GM19351 (cell line): ENCODE data around the gene PCSK7.

Source experiments
- ATAC-seq: cut with Tn5 transposase; IDR thresholded peaks from one replicate; pipeline ENCODE4 v1.9.1; 2021; ENCODE audit warnings: mild to moderate bottlenecking, moderate library complexity; ENCODE audit not compliant: unreplicated experiment

PCSK7 gene

GRCh38 chr11:117232092-117232878 is 412 bp upstream of the PCSK7 start, which contains the start of gene RNF214:
RNF214 (plus strand) TSS chr11:117232671; CDS start chr11:117234273, 1,602 bp downstream.
- ATAC-seq, result peak; percentile 73

GRCh38 chr11:117230999-117231841 is 653 bp downstream of the PCSK7 start:
- ATAC-seq, result no peak

DNA sequence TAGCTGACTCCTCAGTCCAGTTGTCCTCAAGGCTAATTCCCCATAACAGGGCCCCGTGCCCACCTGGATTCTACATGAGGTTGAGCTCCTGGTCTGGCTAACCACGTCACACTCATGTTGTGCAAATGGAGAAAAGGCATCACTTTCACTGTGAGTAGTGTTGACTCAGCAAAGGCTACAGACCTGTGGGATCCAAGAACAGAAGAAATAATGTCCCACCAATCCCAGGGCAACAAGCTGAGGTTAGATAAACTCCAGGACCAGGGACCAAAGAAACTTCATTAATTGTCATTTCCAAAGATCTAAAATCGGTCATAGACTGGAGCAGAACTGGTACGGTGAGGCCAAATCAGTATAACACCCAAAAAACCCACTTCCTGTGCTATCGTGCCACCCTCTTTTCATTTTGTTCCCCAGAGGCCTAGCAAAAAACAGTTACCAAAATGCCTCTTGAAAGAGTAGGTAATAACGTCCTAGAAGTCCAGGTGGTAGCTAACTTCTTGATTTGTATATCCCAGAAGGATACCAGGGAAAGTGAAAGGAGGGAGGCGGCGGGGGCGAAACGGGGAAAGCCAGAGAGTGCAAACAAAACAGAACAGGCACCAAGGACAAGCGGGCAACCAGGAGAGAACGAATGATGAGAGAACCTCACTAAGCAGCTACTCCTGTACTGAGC is 1.4 kb downstream of the PCSK7 start:
- ATAC-seq, result no peak

- ATAC-seq, result no peak
Observed at GRCh38 chr11:117229931-117230285, 2.0 kb downstream of the PCSK7 start.

- no peak for ATAC-seq
Observed at GRCh38 chr11:117229411-117229810, 2.5 kb downstream of the PCSK7 start.

GRCh38 chr11:117228091-117228490 is 3.8 kb downstream of the PCSK7 start:
- no peak for ATAC-seq

DNA sequence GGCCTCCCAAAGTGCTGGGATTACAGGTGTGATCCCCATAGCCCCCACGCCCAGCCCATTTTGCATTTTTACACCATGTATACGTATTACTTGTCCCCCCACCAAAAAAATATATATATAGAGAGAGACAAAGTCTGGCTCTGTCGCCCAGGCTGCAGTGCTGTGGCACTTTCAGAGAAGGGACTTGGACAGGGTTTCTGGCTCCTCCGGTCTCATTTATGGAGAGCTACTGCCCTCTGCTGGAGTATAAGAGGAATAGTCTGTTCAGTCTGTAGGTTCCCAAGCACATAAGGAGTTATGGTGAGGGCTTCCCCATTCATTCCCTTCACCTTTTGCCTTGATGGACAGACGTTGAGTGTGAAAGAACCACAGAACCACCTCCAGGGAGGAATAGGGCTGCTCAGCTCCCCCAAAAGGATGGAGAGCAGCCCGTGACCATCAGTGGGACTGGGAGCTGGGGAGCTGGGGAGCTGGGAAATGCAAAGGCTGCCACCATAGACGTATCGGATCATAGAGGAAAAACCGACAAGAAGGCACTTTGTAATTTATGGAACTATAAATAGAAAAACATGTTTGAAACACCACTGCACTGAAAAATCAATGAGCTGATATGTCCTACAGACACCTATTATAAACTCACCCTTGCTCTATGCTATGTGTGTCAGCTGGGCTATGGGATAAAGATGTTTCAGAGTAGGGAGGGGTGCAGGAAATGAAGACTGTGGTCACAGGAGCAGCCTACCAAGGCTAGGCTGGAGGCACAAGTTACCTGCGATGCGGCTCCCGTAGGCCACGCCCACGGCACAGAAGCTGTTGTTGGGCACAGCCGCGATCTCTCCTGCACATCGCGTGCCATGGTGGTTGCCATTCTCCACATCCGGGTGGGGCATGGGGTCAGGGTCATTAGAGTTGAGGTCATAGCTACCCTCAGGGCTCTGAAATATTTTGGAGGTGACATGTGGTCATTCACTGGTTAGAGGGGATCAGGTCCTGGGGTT is 5.2 kb downstream of the PCSK7 start:
- ATAC-seq, result peak; percentile 70

- no peak for ATAC-seq
Observed at GRCh38 chr11:117225553-117226170, 6.2 kb downstream of the PCSK7 start.

DNA sequence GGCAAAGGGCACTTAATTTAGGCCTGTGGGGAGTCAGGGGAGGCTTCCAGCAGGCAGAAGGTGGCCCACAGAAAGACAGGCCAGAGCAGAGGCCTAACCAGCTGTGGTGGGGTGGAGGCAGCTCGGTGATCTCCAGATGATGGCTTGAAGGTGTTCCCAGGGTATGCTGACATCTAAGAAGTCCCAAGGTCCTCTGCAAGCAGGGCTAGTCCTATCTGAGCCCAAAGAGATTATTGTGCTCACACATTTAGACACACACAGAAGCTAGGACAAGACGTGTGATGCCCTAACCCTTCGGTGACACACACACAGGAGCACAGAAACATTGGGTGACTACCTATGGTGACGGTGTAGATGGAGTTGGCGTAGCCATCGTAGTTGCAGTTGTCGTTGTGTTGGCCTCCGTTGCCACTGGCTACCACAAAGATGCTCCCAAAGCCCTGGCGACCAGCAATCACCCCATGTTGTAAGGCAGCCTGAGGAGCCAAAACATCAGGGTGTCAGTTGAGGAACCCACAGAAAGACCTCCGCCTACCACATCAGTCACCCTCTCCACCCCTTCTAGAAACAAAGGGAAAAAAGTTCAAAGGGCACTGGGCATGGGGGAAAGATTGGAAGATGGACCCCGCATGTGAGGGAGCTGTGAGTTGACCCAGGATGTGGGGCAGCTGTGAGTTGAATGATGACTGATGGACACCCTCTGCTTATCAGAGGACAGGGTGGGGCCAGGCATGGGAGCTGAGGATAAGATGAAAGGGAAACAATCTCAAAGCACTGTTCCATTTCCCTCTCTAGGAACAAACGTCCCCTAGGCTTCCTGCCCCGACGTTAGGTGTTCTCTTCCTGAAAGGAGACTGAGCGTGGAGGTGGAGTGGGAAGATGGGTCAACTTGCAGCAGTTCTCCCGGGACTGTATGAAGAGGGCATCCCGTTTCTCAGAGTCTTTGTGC is 7.9 kb downstream of the PCSK7 start:
- ATAC-seq, result no peak

- ATAC-seq, result no peak
Observed at GRCh38 chr11:117222991-117223740, 8.7 kb downstream of the PCSK7 start.

DNA sequence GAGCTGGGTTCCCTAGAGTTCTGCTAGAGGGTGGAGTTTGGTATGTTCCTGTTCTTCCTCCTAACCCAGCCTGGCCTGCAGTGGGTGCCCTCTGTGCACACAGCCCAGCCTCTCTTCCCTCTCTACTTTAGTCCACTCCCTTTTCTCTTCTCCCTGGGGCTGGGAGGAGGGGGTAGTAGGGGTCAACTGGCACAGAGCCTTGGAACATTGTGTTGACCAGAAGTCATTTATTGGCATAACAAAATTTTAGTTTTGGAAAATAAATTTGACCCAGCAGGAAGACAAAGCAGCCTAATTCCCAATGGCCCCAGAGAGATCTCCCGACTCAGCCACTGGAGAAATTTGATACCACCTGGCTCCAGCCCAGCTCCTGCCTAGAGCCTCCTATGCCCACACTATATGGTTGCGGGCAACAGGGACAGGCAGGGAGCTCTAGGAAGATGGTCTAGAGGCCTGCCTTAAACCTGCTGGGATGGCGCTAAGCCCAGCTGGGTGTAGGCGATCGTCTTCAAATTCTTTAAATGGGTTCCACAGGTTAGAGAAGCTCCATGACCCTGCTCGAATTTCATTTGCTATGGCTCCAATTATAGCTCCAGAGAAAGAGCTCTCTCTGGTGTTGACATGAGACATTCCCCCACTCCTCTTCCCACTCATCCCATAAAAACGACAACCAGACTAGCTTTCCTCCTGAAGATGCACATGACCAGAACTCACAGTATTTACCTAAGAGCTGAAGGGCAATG is 9.9 kb downstream of the PCSK7 start:
- no peak for ATAC-seq

GRCh38 chr11:117220999-117221774 is 10.7 kb downstream of the PCSK7 start:
- ATAC-seq, result no peak

GRCh38 chr11:117220568-117220967 is 11.3 kb downstream of the PCSK7 start:
- no peak for ATAC-seq

- ATAC-seq, result no peak
Observed at GRCh38 chr11:117219995-117220394, 11.9 kb downstream of the PCSK7 start.

DNA sequence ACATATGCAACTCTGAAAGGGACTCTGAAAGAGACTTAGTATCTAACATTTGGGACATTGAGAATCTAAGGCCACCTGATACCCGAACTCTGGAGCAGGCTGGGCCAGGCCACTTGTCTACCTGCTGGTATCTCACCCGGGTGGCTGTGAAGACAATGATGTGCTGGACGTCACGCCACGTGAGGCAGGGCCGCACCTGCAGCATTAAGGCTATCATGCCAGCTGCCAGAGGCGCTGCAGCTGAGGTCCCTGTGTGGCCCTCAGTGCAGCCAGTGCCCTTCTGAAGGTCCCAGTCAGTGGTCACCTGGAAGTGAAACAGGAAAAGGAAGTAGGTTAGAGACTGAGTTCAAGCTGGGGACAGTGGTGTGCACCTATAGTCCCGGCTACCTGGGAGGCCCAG is 12.4 kb downstream of the PCSK7 start:
- ATAC-seq, result no peak

DNA sequence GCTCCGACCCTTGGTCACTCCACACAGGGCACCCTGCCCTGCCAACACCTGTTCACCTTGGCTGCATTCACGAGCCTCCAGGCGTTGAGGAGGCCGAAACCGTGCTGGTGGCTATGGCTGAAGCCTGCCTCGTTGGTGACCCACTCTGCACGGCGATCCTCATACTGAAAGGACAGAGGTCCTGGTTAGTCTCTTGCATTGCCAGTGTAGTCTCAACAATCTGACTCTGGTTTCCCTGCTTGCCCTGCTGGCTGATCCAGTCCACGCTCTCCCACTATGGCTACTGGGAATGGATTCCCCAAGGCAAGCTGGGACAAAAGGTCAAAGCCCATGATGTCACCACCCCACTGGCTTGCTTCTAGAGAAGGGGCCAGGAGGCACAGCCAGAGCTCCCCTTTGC is 12.9 kb downstream of the PCSK7 start:
- ATAC-seq, result no peak
